ENCODE data around the gene HES4.

Gene HES4

DNA sequence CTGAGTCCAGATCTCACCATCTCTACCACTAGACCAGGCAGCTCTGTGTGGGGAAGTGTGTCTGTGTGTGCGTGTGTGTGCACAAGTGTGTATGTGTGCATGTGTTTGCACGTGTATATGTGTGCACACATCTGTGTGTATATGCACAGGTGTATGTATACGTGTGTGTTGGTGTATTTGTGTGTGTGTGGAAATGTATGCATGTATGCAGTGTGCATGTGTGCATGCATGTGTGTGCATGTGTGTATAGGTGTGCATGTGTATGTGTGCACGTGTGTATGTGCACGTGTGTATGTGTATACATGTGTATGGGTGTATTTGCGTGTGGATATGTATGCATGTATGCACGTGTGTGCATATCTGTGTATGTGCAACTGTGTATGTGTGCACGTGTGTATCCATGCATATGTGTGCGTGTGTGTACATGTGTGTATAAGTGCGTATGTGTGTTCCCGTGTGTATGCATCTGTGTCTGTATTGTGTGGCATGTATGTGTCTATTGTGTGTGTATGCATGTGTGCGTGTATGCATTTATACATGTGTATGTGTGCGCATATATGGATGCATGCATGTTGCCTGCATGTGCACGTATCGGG, 30.5 kb downstream of the HES4 start:
- no peak for DNase-seq (ENCODE audit: extremely low read depth in 1 of 2, low read depth in 1 of 2)

DNA sequence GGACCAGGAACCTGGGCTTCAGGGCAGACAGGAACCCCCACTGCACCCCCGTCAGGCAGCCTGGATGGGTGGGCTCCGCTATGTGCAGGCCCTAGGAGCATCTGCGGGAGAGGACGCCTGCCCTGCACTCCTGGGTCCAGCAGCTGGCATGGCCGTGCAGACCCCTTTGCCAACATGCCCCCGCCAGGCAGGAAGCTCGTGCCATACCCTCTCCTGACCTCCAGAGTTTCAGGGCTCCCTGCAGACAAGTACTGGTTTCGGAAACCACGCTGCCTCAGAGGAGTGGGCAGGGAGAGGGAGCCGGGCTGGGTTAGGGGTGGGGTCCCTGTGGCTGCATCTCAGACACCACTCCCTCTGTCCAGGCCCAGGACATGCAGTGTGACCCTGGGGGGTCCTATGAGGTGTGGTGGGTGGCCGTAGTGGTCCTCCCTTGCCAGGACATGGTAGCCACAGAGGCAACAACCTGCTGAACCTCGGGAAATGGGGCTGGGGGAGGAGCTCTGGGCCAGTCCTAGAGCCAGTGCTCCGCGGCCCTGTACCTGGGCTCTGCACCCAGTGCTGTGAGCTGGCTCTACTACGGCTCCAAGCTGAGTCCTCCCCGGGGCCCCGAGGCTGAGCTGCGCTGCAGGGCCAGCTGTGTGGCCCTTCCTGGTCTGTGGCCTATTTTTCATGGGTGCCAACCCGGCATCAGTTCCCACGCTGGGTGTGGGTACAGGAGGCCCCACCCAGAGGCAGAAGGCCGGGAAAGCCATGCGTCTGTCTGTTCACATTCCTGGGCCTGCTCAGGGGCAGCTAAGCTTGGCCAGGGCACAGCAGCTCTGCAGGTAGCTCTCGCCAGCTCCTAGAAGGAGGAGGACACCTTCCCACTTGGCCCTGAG, 32.2 kb downstream of the HES4 start:
- no peak for DNase-seq (ENCODE audit: extremely low read depth in 1 of 2, low read depth in 1 of 2)

DNA sequence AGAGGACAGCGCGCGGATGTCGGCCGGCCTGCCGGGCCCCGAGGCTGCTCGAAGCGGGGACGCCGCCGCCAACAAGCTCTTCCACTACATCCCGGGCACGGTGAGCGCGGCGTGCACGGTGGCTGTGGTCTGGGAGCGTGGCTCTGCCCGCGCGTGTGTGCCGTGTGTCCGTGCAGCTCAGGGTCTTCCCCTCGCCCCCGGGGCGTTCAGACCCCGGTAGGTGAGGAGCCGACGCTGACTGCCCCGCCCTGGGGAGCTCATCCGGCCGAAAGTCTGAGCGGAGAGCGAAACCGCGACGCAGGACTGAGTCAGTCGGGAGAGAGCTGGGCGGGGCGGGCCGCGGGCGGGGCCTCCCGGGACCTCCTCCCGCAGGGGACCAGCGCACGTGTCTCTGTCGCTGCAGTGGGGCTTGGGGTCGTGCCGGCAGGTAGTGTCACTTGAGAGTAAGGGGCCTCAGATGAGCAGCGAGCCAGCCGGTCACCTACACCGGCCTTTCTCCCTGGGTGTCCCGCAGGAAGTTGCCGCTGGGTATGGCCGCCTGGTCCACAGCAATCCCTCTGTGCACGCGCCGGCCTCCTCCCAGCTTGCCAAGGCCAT, 33.1 kb downstream of the HES4 start:
- peak; percentile 56 to 79 for DNase-seq (ENCODE audit: extremely low read depth in 1 of 2, low read depth in 1 of 2)

DNA sequence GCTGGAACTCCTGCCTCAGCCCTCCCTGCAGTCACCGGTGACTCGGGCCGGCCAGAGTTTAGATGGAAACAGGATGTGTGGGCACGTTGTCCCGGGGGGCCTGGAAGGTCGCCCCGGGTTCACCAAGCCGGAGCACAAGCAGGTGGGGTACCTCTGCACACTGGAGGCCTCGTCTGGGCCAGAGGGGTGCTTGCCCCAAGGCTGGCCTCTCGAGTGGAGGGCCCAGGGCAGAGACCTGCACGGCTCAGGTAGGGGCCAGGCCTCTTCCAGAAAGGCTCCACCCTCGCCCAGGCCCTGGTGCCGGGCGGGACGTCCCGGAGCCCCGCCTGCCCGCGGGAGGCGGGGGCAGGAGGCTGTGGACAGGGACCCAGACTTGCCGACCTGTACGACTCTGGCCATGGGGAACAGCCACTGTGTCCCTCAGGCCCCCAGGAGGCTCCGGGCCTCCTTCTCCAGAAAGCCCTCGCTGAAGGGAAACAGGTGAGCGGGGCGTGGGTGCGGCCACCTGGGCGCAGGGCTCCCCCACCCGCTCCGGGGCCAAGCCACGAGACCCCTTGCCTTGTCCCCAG, 33.7 kb downstream of the HES4 start, which contains the start of gene PLEKHN1:
Gene PLEKHN1 (plus strand): TSS at position 348 of the 569 bp plus-strand sequence. CDS start 50 bp downstream, at position 398.
- no peak for DNase-seq (ENCODE audit: extremely low read depth in 1 of 2, low read depth in 1 of 2)

DNA sequence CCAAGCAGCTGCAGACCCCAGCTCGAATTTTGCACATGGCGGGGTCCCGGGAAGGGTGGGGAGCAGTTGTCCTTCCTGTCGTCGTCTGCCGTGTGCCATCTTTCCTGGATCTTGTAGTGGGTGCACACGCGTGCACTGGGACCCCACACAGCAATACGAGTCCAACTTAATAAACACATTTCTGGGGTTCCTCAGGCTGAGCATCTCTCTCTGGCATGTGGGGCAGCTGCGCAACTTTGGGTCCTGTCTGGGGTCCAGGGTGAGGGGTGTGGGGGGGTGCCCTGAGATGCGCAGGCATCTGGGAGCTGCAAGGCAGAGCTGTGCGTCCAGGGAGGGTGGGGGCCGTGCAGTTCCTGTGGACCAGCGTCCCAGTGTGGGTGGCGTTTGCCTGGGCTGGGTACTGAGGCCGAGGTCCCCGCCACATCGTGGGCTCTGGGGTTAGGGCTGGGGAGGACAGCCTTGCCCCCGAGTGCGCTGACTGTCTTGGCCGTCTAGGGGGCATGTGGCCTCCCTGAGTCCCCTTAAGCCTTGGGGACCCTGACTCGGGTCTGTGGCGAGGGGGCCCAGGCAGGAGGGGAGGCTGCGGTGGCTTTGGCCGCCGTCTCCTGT, 34.3 kb downstream of the HES4 start:
- DNase-seq (ENCODE audit: extremely low read depth in 1 of 2, low read depth in 1 of 2) = no peak

DNA sequence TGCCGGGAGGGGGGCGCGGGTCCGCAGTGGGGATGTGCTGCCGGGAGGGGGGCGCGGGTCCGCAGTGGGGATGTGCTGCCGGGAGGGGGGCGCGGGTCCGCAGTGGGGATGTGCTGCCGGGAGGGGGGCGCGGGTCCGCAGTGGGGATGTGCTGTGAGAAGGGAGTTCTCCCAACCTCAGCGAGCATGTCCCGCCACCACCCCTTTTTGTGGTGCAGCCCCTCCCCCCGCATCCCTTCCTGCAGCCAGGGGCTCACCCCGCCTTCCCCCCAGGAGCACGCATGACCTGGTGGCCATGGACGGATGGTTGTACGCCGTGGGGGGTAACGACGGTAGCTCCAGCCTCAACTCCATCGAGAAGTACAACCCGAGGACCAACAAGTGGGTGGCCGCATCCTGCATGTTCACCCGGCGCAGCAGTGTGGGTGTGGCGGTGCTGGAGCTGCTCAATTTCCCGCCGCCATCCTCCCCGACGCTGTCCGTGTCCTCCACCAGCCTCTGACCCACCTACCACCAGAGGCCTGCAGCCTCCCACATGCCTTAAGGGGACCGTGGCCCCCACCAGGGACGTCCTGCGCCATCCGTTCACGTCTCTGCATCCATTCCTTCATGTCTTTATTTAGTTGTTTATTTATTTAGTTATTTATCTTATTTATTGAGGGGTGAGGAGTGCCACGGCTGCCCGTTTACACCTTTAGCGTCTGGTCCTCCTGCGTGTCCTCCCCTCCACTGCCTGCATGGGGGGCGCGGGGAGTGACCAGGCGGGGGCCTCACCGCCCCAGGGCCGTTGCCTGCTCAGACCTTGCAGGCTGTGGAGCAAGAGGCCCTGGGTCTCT, 35.0 kb downstream of the HES4 start:
- no peak for DNase-seq (ENCODE audit: extremely low read depth in 1 of 2, low read depth in 1 of 2)

DNA sequence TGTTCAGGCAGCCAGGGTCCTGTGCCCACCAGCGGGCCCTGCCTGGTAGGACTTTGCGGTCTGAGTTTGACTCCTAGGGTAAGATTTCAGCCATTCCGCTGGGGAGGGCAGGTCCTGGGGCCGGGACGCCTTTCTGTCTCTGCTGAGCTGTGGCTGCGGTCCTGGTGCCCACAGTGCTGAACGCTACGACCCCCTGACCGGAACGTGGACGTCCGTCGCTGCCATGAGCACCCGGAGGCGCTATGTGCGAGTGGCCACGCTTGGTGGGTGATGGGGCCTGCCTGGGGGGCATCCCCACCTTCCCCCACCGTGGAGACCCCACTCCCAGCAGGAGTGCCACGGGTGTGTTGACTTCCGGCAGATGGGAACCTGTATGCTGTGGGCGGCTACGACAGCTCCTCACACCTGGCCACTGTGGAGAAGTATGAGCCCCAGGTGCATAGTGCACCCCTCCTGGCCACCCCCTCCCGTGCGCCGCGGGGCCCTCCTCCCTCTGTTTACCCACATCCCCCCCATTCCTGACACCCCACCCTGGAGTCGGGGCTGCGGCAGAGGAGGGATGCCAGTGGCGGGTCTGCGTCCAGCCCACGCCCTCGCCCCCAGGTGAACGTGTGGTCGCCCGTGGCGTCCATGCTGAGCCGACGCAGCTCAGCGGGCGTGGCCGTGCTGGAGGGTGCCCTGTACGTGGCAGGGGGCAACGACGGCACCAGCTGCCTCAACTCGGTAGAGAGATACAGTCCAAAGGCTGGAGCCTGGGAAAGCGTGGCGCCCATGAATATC, 36.0 kb downstream of the HES4 start:
- no peak for DNase-seq (ENCODE audit: extremely low read depth in 1 of 2, low read depth in 1 of 2)

DNA sequence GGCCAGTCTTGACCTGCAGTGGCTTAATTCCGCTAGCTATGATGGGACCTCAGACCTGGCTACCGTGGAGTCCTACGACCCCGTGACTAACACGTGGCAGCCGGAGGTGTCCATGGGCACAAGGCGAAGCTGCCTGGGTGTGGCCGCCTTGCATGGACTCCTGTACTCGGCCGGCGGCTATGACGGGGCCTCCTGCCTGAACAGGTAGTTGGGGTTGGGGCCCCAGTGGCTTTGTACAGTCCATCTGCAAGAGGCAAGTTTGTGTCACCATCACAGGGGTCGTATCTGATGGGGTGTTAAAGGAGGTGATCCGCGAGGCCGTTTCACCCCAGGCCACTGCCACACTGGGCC, 36.6 kb downstream of the HES4 start:
- DNase-seq (ENCODE audit: extremely low read depth in 1 of 2, low read depth in 1 of 2) = no peak

DNA sequence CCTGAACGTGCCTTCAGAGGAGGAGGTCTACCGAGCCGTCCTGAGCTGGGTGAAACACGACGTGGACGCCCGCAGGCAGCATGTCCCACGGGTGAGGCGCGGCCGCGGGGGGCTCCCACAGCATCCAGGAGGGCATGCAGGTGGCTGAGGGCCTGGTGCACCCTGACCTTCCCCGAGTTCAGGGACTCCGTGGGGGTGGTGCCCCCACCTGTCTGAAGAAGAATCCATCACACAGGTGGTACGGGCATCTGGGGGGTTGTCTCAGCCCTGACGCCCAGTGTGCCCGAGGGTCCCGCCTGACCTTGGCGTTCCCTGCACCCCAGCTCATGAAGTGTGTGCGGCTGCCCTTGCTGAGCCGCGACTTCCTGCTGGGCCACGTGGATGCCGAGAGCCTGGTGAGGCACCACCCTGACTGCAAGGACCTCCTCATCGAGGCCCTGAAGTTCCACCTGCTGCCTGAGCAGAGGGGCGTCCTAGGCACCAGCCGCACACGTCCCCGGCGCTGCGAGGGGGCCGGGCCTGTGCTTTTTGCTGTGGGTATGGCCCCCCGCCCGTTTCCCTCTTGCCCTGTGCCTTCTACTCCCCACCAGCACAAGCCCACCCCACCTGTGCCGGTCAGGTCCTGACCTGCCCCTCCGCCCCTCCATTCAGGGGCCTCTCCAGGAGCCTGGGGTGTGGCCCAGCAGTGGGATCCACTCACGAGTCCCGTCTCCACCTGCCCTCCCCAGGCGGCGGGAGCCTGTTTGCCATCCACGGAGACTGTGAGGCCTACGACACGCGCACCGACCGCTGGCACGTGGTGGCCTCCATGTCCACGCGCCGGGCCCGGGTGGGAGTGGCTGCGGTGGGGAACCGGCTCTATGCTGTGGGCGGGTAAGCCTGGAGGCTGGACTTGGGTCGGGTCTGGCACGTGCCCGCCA, 37.3 kb downstream of the HES4 start:
- no peak for DNase-seq (ENCODE audit: extremely low read depth in 1 of 2, low read depth in 1 of 2)

DNA sequence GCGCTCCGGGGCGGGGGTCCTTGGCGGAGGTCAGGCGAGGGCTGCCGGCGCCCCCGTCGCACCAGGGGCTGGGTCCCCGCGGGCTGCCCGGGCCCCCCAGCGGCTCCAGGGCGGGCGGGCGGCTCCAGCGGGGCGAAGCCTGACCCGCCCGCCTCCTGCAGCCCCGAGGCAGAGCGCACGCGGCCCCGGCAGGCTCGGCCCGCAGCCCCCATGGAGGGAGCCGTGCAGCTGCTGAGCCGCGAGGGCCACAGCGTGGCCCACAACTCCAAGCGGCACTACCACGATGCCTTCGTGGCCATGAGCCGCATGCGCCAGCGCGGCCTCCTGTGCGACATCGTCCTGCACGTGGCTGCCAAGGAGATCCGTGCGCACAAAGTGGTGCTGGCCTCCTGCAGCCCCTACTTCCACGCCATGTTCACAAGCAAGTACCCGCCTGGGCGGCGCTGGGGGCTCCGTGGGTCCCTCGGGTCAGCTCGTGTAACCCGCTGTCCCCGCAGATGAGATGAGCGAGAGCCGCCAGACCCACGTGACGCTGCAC, 38.7 kb downstream of the HES4 start:
- no peak for DNase-seq (ENCODE audit: extremely low read depth in 1 of 2, low read depth in 1 of 2)

DNA sequence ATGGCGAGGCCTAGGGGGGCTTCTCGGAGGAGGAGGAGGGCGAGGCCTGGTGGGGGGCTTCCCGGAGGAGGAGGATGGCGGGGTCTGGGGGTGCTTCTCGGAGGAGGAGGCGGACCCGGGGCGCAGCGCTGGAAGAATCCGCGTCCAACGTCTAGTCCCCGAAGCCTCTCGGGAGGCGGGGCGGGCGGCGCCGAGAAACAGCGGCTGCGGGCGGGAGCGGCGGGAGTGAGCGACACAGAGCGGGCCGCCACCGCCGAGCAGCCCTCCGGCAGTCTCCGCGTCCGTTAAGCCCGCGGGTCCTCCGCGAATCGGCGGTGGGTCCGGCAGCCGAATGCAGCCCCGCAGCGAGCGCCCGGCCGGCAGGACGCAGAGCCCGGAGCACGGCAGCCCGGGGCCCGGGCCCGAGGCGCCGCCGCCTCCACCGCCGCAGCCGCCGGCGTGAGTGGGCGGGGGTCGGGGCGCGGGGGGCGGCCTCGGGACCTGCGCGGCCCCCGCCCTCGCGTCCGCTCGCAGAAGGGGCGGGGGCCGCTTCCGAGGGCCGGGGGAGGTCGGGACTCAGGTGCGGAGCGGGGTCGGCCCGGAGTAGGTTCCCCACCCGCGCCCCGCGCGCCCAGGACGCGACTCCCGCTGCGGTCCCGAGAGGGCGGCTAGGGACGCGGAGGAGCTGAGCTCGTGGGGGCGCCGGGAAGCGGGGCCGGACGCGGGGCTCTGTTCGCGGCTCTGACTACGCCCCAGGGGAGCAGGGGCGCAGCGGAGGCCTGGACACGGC, 39.4 kb downstream of the HES4 start, which contains the start of gene KLHL17:
Gene KLHL17 (plus strand): TSS at position 222 of the 769 bp plus-strand sequence. CDS start 110 bp downstream, at position 332.
- DNase-seq (ENCODE audit: extremely low read depth in 1 of 2, low read depth in 1 of 2) = peak; percentile 30 to 71

DNA sequence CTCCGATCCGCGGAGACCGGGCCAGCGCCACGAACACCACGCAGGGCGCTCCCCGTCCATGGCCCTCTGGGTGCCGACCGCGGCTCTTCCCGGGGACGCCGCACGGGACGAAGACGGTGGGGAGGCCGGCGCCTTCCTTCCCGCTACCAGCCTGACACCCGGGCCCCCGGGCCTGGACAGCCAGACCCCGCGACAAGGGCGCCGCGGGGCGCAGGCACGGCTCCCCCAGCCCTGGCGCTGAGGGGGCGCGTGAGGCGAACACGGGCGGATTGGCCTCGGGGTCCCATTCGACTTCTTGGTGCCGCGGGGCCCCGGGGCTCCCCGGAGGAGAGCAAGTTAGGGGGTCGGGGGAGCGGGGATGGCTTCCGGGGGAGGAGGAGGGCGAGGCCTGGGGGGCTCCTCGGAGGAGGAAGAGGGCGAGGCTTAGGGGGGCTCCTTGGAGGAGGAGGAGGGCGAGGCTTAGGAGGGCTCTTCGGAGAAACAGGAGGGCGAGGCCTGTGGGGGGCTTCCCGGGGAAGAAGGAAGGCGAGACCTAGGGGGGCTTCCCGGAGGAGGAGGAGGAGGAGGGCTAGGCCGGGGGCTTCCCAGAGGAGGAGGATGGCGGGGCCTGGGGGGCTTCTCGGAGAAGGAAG, 40.0 kb downstream of the HES4 start:
- no peak for DNase-seq (ENCODE audit: extremely low read depth in 1 of 2, low read depth in 1 of 2)

DNA sequence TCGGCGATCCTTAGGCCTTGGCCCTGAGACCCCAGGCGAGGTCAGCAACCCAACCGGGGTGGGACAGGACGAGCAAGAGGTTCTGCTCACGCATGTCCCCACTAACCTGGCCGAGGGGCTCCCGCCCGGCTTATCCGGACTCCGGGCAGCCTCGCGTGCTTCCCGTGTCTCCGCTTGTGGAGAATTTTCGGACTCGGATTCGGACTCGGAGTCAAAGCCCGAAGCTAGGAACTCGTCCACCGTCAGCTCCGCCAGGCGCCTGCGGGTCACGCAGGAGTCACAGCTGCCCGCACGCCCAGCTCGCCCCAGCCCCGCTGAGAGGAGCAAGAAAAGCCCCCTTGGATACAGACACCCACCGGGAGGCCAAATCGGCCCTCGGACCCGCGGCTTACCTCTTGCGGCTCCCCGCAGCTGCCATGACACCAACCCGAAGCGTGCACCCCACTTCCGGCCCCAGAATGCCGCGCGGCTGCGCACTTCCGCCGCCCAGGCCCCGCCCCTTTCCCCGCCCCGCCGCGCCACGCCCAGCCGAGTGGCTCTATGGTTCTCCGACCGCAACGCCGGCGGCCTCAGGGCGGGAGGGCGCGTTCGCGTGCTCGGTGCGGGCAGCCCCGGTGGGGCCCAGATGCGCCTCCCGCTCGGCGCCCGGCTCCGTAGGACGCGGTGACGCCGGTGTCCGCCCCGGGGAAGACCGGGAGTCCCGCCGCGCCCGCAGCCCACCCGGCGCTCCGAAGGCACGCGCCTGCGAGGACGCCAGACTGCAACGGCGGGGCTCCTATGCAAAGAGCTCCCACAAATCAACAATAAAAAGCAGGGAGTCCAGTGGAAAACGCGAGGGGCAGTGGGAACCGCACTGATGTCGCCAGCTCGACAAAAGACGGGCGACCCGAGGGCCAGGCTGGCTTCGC, 40.8 kb downstream of the HES4 start, which contains the start of gene NOC2L:
Gene NOC2L (minus strand): TSS at position 434 of the 908 bp plus-strand sequence. CDS start 16 bp downstream, at position 418.
- peak; percentile 89 to 97 for DNase-seq (ENCODE audit: extremely low read depth in 1 of 2, low read depth in 1 of 2)

DNA sequence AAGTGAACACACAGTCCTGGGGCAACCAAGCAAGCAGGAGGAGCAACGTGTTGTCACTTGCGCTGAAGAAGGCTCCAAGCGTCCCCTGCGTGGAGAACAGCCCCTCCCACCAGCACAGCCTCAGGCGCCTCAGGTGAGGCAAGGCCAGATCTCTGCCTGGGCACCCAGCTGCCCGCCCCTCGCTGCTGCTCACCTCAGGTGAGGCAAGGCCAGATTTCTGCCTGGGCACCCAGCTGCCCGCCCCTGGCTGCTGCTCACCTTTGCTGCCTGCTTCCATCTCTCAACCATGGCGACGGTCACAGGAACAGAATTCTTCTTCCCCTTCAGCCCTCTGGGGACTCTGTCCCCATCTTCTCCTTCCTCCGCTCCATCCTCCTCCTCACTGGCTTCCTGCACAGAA, 43.3 kb downstream of the HES4 start:
- no peak for DNase-seq (ENCODE audit: extremely low read depth in 1 of 2, low read depth in 1 of 2)

DNA sequence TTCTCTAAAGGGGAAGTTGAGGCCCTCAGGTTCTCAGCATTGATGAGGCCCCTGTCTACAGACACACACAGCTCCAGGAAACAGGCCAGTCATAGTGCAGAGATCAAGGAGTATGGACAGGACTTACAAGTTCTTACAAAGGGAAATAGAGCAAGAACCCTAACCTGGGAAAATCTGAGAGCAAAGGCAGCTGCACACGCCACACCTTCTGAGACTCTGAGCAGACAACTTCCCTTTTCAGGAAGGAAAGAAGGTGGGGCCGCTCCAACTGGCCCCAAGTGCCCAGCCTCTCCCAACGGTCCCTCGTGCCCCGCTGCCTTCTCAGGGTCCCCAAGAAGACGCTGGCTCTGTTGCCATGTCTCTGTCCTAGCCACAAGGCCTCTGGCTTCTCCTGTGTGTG, 44.4 kb downstream of the HES4 start:
- no peak for DNase-seq (ENCODE audit: extremely low read depth in 1 of 2, low read depth in 1 of 2)

DNA sequence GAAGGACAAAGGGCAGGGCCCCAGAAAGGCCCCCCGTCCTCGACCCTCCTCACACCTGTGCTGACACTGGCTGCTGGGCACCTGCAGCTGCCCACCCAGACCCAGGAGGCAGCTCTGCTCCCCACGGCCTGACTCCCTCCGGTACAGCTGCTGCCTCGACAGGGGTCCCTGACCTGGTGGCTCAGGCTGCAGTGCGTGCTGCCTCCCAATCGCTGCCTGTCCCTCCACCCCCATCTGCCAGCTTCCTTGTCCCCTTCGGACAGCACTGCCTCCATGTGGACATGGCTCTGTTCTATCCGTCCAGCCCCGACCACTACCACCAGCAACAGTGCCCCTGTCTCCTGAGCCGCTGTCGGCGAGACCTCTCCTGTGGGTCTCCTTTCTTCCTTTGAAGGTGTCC, 45.0 kb downstream of the HES4 start:
- no peak for DNase-seq (ENCODE audit: extremely low read depth in 1 of 2, low read depth in 1 of 2)

All from activated CD8-positive, alpha-beta memory T cell treated with anti-CD3 and anti-CD28 coated beads for 1 hour (primary cell).